NB4 (cell line): ENCODE measurements around the gene SPRR2B.
"Not testable (repeated sequence)": the region's sequence is repeated elsewhere in the genome, so short reads cannot be mapped to it uniquely, and the experiment has no call there.

Experiments used
- CTCF ChIP-seq: IDR thresholded peaks from one replicate; pipeline ENCODE4 v1.5.1; 2012; ENCODE audit warnings: low read depth, low read length
- POLR2A ChIP-seq: IDR thresholded peaks from 2 replicates; pipeline ENCODE4 v1.6.1; 2011; ENCODE audit warnings: mild to moderate bottlenecking; ENCODE audit not compliant: insufficient read length; ENCODE audit errors: extremely low read depth

- not testable (repeated sequence) for TF ChIP-seq CTCF, POLR2A
These were observed 41.0 kb upstream of the SPRR2B start for GRCh38 chr1:153112454-153112853.
